Mucosa of gallbladder (tissue), 1 donor: ENCODE data around the gene USP35. TPM values are rescaled to one million over a fixed set of nuclear protein-coding genes. Genes with fewer than 3 reads are reported as not detected.
"Not testable (repeated sequence)": the region's sequence is repeated elsewhere in the genome, so short reads cannot be mapped to it uniquely, and the experiment has no call there.

ENCODE experiments used
- DNase-seq: peaks from one replicate; pipeline ENCODE4 v3.0.0-alpha.2; 2020; ENCODE audit warnings: low spot score
- total RNA-seq: library from RNA; stranded (reverse); gene quantifications from one replicate; pipeline ENCODE4 v1.2.1, GENCODE V29; 2021
- donor health status: DM: no; HTN: no; CAD: no.

USP35 gene
- total RNA-seq, 1 donor from 2014 or later: 10.4 TPM

DNA sequence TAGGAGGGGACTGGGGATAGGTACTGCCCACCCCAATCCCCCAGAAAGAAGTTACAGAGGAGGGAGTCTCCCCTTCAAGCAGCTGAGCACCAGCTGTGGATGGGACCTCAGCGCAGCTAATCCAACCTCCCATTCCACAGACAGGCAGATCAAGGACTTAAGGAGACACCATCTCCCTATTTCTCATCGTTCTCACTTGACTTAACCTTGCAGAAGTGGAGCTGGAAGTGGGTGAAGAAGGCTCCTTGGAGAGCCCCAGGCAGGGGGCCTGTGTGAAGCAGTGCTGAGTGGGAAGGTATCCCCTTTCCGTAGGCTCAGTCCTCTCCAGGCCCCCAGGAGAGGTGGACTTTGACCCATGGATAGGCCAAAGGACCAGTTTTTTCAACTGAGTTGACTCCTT, 27.3 kb downstream of the USP35 start:
- no peak for DNase-seq

DNA sequence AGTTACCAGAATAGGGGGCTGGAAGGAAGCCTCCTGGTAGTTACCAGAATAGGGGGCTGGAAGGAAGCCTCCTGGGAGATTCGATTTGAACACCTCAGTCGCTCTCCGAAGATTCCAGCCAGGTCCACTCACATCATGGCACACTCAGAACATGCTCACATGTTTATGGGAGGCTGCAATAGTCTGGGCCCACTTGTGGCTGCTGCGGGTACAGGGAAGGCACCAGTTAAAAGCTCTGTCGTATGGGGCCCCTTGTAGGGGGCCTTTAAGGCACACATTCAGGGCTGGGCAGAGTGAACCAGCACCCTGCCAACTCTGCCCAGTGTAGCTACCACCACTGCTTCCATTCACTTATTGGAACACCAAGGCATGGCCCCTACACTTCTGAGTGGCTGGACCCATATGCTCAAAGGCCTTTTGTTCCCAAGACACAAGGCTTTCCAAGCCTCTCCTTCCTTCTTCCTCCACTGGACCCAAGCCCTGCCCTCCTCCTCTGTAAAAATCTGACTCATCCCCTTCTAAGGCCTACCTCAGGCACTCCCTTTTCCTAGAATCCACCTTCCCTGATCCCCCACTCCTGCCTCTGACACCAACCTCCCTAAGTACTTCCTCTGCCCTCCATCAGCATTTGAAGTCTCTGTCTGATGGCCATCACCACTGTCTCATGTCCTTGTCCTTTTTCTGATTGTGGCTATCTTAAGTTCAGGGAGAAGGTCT, 28.0 kb downstream of the USP35 start:
- DNase-seq: no peak

DNA sequence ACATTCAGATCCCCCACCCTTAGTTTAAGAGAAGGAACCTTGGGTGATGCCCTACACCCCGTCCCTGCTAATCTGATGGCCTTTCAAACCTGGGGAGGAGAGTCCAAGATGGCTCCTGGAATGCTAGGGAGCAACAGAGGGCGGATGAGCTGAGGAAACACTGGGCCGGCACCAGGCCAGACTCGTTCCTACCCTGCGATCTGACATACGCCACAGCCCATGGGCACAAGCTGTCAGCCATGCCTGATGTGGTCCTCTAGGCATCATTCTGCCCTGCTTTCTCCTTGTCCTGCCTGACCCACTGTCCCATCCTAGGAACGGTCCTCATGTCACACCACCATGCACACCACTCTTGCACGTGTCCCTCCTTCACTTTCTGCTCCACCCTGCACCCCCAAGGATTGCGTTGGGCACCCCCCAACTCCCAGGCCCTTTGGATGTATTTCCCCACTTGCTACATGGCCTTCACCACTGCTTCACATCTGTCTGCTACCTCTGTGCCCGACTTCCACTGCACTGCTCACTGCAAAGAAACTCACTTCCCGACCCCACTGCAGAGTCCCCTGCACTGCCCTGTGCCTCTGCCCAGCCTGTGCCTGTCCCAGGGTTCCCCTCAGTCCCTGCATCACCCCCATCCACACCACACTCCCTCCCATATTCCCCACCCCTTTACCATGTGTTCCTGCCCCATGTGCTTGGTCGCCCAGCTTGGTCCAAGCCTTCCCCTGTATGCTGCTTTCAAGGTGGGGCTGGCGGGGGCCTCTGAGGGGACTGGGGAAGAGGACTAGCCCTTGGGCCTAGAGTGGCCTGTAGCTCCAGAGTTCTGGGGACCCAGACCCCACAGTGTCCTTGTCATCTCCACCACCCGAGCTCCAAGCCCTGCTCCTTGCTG, 29.2 kb downstream of the USP35 start:
- no peak for DNase-seq

DNA sequence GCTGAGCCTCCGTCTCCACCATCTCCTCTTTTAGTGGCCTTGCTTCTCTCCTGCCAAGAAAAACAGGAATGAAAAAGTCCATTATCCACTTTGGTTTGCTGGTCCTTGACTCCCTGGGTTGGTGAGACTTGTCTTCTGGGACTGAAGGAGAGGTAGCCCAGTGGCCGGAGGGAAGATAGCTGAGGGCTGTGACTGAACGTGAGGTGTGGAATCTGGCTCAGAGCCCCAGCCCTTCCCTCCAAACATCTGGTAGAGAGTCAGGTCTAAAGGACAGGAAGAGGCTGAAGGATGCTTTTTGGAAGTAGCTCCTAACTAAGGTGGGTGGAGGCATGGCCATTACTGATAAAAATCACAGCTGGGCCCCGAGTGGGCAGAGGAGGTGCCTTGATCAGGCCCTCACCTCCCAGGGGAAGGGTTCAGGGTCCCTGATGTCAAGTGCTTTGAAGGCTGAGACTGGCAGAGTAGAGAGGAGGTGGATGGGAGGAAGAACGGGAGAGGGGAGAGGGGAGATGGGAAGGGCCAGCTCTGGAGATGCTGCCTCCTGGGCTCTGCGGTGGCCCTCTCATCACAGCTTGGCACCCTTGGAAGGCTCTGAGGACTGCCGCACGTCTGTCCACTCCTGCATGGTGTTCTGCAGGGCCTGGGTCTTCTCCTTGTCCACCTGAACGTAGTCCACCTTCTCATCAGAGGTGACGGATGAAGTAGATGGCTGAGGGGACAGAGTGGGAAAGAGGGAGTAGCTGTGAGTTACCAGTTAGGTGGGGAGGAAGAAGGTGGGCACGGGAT, 30.2 kb downstream of the USP35 start:
- DNase-seq: no peak

DNA sequence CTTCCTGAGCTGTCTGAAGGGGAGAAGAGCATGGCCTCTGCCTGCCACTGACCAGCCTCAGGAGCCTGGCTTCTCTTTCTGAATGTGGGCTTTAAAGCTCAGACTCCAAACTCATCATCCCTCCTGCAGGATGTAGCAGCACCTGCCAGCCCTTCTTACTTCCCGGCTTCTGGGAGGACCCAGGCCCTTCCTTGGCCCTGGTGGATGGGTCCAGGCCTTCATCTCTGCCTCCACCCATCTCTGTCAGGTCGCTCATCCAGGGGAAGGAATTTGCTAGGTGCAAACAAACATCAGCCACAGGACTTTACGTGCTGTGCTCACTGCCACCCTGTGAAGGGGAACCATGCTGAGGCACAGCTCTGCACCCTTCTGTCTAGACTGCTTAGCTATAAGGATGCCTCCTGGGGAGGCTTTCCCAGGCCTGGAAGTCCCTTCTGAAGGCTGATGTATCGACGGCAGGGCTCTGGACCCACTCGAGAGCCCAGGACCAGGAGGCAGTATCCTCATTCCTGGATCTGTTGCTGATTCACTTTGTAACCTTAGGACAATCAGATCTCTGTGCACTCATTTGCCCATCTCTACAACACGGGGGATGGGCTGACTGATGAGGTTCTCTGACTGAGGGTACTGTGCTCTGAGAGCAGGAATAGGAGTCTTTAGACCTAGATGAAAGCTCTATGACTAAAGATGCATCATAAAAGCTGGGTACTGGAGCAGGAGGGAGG, 30.9 kb downstream of the USP35 start:
- no peak for DNase-seq

DNA sequence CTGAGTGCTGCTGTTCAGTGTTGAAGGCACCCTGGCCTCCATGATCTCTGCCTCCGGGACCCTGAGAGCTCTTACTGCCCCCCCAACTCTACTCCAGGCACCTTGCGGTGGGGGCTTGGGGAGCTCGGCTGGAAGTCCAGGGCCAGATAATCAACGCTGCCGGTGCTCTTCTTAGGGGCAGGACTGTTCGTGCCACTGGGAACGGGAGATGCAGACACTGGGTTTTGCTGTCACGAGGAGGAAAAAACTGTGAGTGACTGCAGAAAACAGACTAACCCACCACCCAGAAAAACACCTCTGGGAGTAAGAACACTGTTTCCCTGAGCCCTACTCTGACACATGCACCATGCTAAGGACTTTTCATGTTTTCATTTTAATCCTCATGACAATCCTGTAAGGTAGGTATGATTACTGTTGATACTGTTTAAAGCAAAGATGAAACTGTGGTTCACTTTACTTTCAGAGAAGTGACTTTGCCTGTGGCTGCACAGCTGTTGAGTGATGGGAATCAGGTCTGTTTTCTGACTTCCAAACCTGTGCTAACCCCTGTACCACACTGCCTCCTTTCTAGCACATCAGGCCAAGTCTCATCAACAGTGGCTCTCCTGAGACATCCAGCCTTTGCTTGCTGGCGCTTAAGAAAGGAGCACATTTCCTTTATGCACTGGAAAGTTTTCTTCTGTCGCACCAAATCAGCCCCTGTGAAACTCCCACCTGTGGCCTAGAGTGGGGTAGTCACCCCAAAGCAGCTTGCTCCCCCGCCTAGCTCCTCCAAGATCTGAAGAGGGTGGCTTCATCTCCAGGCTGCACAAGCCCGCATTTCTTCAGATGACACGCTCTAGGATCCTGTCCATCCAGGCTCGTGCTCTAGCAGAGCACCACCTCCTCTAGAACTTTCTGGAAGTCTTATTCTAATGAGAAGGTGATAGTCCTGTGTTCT, 31.8 kb downstream of the USP35 start:
- no peak for DNase-seq

DNA sequence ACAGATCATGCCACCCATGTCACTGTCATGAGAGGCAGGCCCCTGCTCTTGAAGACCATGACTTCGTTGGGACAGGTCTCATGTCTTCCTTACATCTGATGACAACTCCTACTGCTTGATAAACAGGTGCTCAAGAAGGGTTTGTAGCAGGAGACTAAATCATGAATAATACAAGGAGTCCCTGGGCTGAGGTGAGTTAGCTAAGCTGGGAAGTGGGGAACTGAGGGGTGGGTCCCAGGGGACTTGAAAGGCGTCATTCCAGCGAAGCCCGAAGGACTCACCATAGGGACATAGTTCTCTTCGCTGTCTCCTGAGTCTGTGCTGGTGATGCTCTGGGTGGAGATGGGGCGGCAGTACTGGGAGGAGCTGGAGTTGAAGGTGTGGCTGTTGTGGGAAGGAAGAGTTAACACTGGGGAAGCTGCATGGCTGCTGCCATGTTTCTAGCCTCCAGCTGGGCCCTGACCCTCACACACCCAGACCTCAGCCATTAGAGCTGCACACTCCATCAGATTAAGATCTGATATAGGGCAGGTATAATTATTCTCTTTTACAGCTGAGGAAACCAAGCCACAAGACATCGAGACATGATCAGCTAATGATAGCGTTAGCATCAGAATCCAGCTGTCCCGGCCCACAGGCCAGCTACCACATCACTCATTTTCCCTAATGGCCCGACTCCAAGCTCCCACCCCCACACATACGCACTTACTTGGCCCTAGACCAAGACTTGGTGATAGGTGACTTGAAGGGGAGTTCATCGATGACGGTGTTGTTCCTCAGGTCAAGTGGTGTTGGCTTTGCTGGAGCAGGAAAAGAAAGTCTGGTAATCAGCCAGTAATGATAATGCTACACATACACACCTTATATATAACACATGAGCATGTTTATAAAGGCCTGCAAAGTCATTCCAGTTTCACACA, 32.9 kb downstream of the USP35 start:
- DNase-seq: no peak

DNA sequence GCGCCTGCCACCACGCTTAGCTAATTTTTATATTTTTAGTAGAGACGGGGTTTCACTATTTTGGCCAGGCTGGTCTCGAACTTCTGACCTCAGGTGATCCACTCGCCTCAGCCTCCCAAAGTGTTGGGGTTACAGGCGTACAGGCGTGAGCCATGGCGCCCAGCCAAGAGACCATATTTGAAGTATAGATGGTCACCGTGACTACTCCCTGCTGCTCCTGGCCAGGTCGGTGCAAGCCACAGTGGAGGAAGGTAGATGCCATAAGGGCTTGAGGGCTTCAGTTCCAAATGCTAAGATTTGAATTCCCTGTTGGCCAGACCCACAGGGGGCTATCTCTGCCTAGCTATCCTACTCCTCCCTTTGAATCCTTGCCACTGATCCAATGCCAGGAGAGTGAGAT, 34.0 kb downstream of the USP35 start:
- not testable (repeated sequence) for DNase-seq

DNA sequence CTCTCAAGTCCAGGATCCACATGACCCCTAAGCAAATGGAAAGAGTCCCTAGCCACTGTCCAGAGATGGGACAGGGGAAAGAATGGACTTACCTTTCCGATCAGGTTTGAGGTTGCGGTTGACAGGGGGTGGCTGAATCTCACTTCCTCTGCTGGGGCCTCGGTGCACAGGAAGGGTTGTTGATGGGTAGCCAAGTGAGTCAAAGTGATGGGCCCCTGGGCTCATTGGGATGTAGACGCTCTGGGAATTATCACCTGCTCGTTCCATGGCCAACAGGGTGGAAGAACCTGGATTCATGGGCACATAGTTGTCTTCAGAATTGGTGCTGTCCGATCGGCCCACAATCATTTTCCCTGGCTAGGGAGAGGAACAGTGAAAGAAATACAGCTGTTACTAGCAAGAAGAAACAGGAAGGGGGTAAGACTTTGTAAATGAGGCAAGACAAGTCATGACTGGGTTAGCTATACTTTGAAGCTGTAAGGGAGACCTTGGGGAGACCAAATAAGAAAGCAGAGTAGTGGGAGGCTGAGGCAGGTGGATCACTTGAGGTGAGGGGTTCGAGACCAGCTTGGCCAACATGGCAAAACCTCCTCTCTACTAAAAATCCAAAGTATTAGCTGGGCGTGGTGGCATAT, 34.7 kb downstream of the USP35 start:
- no peak for DNase-seq

DNA sequence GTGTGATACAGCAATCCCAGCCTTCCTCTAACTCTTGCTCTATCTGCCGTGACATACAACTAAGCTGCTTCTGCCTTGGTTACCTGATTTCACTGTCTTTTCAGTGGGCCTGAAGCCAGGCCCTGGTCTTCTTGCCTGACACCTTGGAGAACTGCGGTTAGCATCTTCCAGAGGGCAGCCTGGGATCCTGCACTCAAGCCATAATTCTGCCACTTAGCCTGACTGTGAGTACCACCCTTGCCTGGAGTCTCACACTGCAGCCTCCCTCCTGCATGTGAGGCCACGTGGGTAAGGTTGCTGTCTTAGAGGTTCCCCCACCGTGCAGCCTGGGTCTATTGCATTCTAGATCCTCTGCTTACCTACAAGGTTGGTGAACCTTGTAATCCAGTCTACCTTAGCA, 35.8 kb downstream of the USP35 start:
- DNase-seq: no peak

DNA sequence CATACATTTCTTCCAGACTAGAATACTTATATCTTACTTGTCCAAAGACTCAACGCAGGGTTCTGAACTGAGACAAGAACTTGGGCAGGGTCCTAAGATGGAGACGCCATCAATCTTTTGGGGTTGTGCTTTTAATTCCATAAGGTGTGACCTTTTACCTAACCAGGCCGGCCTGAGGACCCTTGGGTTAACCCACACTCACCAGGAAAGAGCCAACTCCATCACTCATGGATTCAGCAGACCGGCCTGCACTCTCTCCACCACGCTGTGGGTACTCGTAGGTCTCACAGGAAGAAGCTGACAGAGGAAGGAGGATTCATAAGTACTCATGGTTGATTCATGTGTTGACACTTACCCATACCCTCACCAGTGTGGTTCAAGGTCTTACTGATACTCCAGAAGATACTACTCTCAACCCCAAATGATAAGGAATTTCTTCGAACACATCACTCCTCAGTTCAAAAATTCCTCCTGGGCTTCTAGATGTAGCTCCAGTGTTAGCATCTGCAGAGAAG, 36.2 kb downstream of the USP35 start:
- DNase-seq: no peak

DNA sequence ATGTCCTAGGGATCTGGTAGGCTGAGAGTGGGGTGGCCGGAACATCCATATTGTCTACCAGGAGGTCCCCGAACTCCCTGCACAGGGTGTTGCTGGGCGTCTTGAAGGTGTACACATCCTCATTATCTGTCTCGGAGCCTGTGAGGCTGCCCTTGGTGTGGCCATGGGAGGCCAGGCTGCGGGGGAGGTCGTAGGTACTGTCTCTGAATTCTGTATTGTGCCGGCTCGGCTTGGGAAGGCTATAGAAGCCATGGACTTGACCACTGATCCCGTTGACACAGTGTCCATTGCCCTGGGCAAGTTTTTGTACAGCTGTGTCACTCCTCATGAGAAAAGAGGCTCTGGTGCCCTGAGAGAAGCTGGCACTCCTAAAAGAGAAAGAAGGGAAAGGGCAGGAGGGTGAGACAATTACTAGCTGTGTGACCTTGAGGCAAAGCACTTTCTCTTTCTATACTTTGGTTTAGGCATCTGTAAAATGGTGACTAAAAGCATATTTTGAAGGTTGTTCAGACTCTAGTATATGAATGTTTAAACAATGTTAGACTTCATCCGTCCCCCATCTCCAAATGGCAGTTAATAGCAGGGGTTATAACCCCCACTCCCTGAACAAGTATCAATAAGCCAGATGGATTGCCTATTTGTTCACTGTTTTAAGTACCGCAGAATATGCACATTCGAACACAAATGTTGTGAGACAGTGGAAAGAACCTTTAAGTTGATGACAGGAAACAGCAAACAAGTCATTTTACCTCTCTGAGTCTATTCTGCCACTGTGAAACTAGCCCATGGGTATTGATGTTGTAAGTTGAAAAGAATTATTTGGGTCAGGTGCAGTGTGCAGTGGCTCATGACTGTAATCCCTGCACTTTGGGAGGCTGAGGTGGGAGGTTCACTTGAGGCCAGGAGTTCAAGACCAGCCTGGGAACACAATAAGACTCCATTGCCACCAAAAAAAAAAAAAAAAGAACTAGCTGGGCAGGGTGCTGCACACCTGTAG, 38.3 kb downstream of the USP35 start:
- DNase-seq: no peak

DNA sequence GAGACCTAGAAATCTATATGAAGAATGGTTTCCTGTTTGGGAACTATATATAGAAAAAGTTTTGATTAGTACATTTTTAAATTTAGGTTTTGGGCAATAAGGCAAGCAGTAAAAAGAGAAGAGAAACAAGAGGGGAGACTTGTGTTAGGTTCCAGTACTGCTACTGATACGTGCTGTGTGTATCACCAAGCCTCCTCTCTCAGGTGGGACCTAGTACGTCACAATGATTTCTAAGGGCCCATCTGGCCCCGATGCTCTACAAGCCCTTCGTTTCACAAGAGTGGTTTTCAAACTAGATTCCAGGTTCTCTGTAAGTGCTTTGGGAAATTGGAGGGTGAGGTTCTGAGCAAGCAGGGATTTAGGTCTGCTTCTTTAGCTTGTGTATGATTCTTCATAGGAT, 39.2 kb downstream of the USP35 start:
- no peak for DNase-seq

DNA sequence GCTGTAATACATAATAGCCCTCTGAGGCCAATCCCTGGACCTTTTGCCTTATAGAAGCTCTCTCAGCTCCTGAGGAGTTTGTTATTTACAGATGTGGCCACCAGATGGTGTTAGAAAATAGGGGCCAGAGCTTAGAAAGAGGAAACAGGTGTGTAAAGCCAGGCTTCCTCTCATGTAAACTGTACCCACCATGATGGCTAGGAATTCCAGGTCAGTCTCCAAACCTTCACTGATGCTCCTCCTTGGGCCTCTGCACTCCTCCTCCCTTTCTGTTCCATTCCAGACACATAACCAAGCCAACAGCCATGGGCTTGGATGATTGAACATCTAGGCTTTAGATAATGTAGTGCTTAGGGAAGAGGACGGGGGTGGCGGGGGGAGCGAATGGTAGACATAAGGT, 39.7 kb downstream of the USP35 start:
- peak; percentile 39 for DNase-seq

DNA sequence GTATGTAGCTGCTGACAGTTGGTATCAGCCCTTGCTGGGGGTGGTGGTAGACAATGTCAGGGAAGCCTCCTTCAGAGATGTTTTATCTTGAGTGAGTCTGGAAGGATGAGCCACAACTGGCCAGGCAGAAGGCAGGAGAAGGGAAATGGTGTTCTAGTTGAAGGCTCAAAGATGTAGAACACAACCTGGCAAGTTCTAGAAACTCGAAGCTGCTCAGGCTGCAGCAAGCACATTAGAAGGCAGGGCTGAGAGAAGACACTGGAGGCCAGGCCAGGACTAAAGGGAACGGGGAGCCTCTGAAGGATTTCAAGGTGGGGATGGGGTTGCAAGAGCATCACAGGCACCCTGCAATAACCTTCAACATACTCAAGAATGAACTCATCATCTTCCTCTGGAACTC, 40.4 kb downstream of the USP35 start:
- DNase-seq: no peak

DNA sequence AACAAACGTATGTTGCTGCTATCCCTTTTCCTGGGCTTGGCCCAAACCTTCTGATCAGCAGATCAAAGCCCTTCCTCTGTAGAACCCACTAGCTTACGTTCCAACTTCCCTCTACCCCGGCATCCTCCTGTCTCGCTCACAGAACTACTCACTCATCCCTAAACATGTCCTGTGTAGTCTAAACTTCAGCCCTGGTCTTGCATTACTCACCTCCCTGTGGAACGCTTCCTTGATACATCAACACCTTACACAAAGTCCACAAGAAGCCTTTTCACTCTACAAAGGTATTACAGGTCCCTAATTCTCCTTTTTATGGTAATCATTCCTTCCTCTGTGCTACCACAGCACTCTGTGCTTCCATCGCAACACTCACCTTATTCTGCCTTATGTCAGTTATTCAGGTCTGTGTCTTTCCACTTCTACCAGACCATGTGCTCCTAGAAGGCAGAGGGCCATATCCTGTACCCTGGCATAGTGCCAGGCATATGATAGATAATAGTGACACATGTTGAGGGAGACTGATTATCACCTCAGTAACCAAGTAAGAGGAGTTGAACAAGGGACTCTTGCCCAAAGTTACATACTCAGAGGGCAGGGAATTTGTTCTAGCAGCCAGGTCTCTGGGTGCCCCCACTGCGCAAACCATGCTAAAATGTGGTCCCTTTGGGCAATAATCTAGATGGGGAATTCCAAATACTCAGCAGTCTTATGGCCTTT, 41.6 kb downstream of the USP35 start:
- DNase-seq: no peak

DNA sequence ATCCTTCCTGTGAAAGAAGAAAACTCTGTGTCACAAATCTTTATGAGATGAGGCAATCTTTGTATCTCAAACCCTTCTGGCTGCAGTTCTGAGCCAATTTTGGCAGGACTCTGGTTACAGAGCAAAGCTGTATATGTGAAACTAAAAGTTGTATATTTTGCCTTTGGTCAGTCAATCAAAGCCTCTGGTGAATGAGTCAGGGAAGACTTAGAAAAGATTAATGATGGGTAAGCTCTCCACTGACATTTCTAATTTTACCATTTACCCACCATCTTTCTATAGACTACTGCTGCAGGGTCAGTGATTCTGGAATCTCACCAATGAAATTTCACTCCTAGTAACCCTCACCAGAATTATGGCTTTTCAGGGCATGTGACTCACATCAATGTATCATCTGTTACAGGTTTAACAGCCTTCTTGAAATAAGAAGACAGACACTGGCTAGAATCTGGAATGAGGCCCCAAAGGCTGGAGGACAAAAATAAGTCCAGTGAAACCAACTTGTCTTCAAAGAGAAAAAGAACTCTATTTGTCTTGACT, 43.3 kb downstream of the USP35 start:
- no peak for DNase-seq
